Activated CD8-positive, alpha-beta memory T cell treated with anti-CD3 and anti-CD28 coated beads, Interleukin-2, amount 50 U/mL, for 24 hours (primary cell): ENCODE results near the gene PRKACA.
"Not testable (repeated sequence)": the region's sequence is repeated elsewhere in the genome, so short reads cannot be mapped to it uniquely, and the experiment has no call there.

Source experiments
- DNase-seq: peaks from one replicate; pipeline ENCODE4 v3.0.0-alpha.2; 2020; ENCODE audit errors: extremely low read depth

PRKACA gene

GRCh38 chr19:14147797-14148605, 30.4 kb upstream of the PRKACA start:
- no peak for DNase-seq

- no peak for DNase-seq
Observed at GRCh38 chr19:14146789-14147216, 29.2 kb upstream of the PRKACA start.

DNA sequence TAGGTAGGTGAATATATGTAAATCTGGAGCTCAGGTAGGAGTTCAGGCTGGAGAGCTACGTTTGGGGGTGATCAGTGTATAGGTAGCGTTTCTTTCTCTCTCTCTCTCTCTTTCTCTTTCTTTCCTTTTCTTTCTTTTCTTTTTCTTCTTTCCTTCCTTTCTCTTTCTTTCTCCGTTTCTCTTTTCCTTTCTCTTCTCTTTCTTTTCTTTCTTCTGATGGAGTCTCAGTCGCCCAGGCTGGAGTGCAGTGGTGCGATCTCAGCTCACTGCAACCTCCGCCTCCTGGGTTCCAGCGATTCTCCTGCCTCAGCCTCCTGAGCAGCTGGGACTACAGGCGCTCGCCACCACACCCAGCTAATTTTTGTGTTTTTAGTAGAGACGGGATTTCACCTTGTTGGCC, 28.6 kb upstream of the PRKACA start:
- DNase-seq = not testable (repeated sequence)

GRCh38 chr19:14145381-14145780, 27.8 kb upstream of the PRKACA start:
- no peak for DNase-seq

GRCh38 chr19:14142262-14143190, 25.0 kb upstream of the PRKACA start:
- no peak for DNase-seq

DNA sequence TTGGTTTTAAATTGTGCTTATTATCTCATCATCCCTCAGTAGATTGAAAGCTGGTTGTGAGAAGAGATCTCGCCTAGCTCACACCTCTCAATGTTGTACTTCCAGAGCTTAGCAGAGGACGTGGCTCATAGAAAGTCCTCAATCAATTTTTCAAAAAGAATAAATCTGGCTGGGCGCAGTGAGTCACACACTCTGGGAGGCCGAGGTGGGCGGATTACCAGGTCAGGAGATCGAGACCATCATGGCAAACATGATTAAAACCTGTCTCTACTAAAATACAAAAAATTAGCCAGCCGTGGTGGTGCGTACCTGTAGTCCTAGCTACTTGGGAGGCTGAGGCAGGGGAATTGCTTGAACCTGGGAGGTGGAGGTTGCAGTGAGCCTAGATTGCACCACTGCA, 23.5 kb upstream of the PRKACA start:
- no peak for DNase-seq

GRCh38 chr19:14139944-14140343, 22.4 kb upstream of the PRKACA start:
- DNase-seq = no peak

DNA sequence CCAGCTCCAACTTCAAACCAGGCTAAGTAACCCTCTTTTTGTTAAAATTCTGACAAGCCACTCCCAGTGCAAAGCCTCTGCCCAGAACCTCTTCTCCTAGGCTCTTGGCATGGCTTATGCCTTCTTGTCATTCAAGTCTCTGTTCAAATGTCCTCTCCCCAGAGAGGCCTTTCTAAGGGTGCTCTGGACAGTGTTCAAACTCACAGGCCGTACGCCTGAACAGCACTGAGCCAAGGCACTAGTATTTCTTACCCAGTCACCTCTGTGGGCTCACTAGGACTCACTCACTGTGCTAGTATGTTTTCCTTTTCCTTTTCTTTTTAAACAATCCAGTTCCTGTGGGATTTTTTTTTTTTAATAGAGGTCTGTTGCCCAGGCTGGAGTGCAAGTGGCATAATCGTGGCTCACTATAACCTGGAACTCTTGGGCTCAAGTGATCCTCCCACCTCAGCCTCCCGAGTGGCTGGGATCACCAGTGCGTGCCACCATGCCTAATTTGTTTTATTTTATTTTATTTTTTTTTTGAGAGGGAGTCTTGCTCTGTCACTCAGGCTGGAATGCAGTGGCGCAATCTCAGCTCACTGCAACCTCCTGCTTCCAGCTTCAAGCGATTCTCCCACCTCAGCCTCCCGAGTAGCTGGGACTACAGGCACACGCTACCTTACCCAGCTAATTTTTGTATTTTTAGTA, 21.2 kb upstream of the PRKACA start:
- no peak for DNase-seq

- DNase-seq = peak; percentile 94
Observed at GRCh38 chr19:14136509-14137281, 19.1 kb upstream of the PRKACA start, which contains the start of gene ASF1B. TSS of gene ASF1B (minus strand) at chr19:14136589. CDS start at chr19:14136456, 133 bp downstream.

GRCh38 chr19:14135985-14136508, 18.5 kb upstream of the PRKACA start:
- no peak for DNase-seq

DNA sequence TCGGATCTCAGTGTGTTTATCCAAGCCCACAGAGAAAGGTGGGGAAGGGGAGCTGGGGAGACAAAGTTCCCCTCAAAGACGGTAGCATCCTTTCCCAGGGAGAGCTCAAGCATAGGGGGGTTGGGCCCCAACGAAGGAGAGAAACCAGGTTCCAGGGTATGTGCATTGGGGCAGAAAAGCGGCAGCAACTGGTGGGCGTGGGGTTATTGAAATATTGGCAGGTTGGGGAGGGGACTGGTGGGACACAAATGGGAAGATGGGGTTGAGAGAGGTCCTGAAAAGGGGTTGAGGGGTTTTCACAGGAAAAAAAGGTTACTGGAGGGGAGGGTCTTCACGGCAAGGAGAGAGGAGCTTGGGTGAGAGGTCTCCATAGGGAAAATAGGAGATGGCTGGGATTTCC, 17.8 kb upstream of the PRKACA start:
- DNase-seq = no peak

DNA sequence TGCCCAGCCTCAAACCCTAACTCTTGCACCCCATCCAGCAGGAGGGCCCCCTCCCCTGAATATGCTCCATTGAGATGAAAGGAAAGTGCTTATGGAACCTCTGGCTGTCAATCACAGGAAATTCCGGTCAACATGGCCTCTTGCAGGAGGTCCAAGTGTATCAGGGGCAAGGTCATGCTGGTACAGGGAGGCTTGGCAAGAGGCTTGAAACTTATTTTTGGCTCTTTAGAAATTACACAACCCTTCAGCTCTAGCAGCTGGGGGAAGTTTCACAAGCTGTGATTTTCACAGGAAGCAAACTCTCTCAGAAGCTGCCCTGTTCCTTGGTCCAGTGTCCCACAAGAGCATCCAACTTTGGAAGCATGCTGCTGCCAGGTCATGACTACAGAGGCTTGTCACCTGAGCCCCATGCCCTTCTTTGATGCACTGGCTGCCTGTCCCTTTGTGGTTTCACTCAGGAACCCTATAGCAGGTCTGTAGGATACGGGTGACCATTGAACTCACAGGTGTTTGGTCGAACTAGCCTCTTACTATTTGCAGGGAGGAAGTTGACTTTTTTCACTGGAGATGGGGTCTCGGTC, 10.5 kb upstream of the PRKACA start:
- no peak for DNase-seq

GRCh38 chr19:14127176-14127575, 9.6 kb upstream of the PRKACA start:
- DNase-seq = no peak

DNA sequence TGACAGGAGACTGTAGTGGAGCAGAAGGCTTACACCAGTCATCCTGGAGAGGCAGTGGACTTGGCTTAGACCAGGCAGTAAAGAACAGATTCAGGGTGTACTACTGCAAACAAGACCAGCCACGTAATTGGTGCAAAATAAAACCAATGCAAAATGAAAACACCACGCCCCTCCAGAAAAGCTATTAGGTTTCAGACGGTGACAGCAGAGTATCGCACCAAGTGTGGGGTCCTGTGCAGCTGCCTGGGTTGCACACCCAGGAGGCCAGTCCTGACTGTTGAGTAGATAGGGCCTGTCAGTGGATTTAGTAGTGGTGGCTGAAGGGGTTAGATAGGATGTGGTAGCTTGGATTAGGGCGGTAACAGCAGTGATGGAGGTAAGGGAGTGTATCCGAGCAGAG, 5.4 kb upstream of the PRKACA start:
- no peak for DNase-seq

- DNase-seq = no peak
Observed at GRCh38 chr19:14120497-14120780, 2.9 kb upstream of the PRKACA start.

DNA sequence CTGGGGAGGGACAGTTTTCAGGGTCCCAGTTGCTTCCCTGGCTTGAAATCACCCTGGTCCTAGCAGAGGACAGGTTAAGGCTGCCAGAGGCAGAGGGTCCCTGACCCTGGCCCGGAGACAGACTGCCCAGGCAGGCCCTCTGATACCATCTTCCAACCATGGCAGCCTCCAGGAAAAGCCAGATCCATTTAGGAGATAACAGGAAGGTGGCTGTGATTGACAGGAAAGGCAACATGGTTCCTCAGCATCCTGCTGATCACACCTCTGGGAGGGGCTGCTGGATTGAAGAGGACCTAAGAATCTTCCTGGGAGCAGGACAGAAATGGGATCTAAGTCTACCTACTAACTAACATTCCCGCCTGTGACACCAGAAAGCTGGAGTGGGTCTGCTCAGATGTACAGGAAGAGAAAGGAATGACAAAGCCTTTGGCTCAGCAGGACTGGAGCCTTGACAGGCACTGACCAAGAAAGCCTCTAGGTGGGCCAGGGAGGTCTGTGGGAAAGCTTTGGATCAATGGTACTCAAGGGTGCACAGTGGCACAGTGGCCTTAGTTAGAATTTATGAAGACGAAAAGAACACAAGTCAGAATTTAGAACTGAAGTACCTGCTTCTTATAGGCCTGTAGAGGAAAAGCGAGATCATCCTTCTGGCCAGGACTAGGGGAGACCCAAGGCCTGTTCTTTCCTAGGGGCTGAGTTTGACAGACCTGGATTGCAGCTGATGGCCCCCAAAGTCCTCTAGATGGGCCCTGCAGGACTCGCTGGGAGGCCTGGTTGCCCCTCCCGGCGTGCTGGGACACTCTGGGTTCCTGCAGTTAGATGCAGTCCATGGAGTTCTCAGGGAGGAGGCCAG, 2.3 kb upstream of the PRKACA start:
- DNase-seq = no peak

GRCh38 chr19:14119146-14119545, 1.6 kb upstream of the PRKACA start:
- no peak for DNase-seq

DNA sequence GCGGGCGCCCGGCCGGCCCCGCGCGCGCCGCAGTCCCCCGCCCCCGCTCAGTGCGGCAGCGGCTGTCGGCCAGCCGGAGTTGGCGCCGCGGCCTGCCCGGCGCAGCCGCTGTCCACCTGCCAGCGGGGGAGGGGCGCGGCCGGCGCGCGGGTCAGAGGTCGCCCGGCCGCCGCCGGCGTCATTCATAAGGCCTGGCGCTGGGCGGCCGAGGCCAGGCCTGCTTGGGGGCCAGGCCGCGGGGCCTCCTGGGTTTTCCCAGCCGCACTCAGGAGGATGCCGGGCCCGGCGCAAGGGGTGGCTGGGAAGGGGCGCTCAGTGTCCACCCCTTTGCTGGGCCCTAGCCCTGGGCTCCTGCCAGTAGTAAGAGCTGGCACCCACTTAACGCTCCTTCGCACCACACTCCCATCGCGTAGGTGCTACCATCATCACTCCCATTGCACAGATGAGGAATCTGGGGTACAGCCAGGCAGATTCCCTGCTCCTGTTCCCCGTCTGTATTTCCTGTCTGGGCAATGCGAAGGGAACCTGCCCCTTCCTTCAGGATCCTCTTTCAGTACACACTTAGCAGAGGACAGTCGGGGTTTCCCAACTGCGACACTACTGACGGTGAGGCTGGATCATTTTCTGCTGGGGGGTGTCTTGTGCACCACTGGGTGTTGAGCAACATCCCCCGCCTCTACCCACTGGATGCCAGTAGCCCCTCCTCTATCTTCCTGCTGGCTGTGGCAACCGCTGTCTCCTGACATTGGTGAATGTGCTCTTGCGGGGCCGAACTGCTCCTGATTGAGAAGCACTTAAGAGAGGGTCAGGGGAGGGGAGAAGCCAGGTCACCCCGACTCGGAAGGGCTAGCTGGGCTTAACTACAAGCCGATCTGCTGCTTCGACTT, 846 bp upstream of the PRKACA start:
- DNase-seq = no peak
